Dedifferentiated amniotic fluid mesenchymal stem cell (primary cell): ENCODE data around the gene HIP1.
"Not testable (repeated sequence)": the region's sequence is repeated elsewhere in the genome, so short reads cannot be mapped to it uniquely, and the experiment has no call there.

Experiments
- DNase-seq: peaks from one replicate; pipeline ENCODE4 v3.0.0-alpha.2; 2016; ENCODE audit errors: extremely low spot score

Gene HIP1

GRCh38 chr7:75644589-75644988 is 94.2 kb downstream of the HIP1 start:
- no peak for DNase-seq

- DNase-seq: no peak
Measured at GRCh38 chr7:75642810-75643486, 95.8 kb downstream of the HIP1 start.

- no peak for DNase-seq
Measured at GRCh38 chr7:75640201-75640600, 98.5 kb downstream of the HIP1 start.

GRCh38 chr7:75639886-75640190 is 98.9 kb downstream of the HIP1 start:
- DNase-seq: no peak

DNA sequence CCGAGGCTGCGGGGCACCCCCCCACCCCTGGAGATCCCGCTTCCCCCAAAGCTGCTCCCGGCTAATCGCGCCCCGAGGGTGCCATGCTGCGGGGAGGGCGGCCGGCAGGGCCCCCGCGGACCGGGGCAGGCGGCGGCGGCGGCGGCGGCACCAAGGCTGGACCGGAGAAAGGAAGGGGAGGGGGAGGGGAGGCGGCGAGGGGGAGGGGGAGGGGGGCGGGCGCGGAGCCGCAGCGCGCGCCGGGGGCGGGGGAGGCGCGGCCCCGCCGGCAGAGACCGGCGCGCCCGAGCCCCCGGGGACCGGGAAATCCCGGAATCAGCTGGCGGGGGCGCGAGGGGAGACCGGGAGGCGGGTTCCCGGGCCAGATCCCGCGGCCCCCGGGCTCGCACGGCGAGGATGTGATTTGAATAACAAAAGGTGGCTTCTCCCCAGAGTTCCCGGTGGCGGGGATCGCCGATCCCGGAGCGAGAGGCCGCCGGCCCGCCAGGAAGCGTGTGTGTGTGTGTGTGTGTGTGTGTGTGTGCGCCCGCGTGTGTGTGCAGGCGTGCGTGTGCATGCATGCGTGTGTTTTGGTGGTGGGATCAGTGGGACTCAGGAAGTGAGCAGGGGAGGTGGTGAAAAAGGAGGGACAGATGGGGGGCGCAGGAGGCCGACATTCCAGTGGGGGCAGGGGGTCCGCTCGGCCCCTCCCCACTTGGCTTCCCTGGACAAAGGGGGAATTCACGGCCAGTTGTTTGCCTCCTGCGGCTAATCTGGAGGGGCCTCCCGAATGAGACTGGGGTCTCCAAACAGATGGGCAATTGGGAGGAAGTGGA is 99.5 kb downstream of the HIP1 start:
- DNase-seq: no peak

DNA sequence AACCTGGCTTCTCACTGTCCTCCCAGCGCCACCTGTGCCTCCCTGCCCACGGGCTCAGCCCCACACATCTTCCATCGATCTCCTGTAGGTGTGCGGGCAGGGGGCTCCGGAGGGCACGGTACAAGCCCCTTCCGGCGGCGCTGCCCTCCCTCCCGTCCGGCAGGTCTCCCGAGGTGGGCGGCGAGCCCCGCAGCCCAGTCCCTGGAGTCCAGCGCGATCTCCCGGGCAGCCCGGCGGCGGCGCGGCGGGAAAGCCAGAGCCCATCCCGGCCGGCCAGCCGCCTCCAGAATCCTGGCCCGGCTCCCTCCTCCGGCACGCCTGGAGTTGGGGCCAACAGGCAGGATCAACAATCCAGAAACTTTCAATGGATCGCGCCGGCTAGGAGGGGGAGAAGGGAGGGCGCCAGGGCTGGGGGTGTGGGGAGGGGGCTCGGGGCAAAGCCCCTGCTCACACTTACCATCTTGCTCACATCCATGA is 100.1 kb downstream of the HIP1 start:
- no peak for DNase-seq

- DNase-seq: no peak
Measured at GRCh38 chr7:75637854-75638593, 100.7 kb downstream of the HIP1 start.

DNA sequence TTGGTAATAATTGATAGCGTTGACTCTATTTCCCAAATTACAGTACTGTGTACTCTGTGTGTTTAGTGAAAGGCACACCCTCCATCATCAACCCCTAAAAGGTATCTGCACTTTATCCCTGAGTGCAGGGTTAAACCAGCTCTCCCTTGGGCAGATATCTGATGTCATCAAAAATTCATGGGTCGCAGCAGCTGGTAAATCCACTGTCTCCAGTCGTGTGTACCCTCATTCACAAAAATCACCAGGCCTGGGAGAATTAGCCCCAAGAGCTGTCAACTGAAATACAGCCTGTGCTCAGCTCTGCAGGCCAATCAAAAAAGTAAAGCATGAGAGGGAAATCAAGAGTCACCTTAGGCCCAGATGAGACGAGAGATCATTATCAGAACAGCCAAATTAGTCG is 103.7 kb downstream of the HIP1 start:
- DNase-seq: no peak

DNA sequence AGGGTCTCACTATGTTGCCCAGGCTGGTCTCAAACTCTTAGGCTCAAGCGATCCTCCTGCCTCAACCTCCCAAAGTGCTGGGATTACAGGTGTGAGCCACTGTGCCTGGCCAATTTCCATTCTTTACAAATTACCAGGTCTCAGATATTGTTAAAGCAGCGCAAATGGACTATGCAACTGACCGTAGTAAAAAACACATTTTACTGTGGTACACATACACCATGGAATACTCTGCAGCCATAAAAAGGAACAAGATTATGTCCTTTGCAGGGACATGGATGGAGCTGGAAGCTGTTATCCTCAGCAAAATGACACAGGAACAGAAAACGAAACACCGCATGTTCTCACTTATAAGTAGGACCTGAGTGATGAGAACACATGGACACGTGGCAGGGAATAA is 106.2 kb downstream of the HIP1 start:
- not testable (repeated sequence) for DNase-seq

GRCh38 chr7:75631711-75632110 is 107.0 kb downstream of the HIP1 start:
- no peak for DNase-seq

DNA sequence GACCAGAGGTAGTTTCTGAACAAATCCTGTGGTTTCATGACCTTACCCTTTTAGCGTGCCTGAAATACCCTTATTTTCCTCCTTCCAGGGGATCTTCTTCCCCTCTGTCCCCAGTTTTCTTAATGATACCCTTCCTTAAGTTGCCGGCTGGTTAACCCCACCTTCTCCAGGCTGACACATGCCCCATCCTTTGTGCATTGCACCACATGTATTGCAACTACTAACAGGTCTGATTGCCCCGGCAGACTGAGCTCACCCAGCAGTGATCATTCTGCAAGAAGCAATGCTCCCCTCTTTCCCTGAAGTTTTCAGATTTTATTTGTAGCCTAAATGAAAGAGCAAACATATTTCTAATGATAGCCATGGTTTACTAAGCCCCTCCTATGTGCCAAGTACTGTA is 108.2 kb downstream of the HIP1 start:
- DNase-seq: no peak

DNA sequence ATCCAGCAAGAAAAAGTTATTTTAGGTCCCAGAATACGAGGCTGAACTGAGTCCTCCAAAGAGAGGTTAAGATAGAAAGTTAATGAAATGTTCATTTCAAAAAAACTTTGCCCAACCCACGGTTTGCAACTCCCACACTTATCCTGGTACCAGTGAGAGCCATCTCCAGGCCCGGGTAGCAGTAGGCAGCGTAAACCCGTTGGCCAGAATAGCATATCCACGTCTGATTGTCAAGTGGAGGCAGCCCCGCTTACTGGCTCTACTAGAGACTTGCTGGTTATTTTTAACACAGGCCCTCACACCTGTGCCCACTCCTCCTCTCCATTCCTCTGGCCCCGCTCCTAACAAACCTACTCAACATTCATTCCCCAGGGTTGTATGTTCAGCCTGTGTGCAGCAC is 109.7 kb downstream of the HIP1 start:
- DNase-seq: no peak

DNA sequence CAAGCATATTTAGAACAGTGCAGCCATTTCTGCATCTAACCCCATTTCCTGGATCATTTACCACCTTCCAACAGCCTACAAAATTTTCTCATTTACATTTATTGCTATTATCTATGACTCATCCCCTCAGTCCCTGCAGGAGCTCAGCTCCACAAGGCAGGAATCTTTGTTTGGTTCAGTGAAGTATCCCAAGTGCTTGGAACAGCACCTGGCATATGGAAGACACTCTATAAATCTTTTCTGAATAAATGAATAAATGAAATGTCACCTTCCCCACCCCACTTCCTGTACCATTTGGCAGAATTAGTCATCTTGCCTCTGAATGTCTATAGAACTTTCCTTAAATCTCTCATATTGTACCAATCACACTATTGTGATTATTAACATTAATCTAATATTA is 110.7 kb downstream of the HIP1 start:
- no peak for DNase-seq

DNA sequence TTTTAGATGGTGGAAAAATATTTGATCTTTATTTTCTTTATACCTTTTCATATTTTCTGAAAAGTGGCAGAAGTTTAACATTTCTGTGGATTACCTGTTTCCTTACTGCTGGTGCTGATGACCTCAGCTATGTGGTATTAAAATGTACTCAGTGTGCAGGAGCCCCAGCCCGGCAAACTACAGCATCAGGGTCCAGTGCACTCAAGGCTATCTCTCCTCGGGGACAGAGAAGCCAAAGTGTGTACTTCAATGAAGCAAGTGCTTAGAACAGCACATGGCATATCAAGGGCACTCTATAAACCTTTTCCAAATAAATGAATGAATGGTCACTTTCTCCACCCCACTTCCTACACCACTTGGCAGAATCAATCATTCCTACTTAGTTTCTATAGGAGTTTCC is 111.8 kb downstream of the HIP1 start:
- no peak for DNase-seq

DNA sequence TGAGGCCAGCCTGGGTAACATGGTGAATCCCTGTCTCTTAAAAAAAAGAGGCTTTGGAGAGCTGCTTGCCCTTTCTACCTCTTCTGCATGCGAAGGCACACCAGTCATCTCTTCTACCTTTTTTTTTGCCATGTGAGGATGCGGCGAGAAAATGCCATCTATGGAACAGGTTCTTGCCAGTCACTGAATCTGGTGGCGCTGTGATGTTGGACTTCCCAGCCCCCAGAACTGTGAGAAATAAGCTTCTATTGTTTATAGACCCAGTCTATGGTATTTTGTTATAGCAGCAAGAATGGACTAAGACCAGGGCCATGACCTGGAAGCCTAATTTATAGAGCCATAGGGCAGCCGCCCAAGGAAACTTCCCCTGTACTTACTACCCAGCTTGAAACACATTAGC is 112.9 kb downstream of the HIP1 start:
- DNase-seq: no peak

DNA sequence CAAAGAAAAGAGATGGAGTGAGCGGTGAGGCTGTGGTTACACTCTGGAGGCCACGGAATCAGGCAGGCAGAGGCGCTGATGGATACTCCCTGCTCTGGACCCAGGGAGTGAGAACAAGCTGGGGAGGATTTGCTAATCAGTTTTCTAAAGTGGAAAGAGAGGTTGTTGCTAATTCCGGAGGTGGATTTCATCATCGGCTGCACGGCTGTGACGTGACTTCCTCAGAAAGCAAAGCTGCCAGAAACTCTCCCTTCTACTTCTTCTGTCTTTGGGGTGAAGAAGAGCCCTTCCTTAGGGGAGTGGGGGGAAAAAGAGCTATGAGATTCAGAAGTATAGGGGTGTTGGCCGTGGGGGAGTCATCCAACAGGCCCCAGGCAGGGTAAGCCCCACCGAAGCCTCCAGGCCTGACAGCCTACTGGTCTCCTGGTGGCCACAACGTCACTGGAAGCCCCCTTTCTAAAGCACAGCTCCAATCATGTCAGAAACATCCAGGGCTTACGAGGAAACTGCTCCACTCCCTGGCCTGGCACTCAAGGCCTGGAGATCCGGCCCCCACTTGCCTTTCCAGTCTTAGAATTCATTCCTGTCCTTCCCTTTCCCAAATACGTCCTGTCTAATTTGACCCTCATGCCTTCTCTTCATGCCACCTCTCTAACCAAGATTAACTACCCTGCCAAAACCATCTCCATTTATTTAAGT is 114.5 kb downstream of the HIP1 start:
- DNase-seq: no peak

DNA sequence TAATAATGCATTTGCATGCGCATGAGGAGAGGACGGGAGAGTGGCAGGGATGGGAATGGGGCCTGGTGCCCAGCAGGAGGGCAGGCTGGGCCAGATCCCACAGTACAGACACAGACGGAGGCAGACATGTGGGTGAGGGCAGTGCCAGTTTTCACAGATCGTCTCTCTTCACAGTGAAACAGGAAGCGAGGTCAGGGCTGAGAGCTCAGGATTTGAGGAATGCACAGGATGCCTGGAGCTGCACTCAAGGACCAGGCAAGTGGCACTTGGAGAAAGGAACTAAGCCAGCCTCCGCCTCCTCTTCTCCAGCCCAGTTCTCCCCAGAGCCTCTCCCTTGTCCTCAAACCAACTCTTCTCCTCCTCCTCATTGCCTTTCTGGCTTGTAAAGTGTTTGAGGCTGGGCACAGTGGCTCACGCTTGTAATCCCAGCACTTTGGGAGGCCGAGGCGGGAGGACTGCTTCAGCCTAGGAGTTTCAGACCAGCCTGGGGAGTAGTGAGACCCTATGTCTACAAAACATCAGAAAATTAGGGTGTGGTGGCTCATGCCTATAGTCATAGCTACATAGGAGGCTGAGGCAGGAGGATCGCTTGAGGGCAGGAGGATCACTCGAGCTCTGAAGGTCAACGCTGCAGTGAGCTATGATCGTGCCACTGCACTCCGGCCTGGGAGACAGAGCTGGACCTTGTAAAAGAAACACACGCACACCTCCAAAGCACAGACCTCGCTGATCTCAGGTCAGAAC is 115.2 kb downstream of the HIP1 start:
- no peak for DNase-seq

DNA sequence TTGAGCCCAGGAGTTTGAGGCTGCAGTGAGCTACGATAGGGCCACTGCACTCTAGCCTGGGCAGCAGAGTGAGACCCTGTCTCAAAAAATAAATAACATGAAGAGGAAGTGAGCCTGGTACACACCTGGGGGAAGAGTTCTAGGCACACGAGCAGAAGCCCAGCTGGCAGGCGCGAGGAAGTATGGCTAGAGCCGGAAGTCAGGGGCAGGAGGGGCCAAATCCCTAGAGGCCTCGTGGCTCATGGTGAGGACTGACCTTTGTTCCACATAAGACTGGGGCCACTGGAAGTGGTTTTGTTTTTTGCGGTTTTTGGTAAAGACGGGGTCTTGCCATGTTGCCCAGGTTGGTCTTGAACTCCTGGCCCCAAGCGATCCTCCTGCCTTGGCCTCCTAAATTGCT is 117.6 kb downstream of the HIP1 start:
- no peak for DNase-seq

GRCh38 chr7:75619636-75620035 is 119.1 kb downstream of the HIP1 start:
- no peak for DNase-seq

- no peak for DNase-seq
Measured at GRCh38 chr7:75617634-75618234, 121.0 kb downstream of the HIP1 start.
